Esophagus squamous epithelium (tissue), 4 donors: ENCODE results near the gene TAX1BP1.

Experiments used
- CTCF ChIP-seq, 6 experiments: fragments of 450-650 bp in 4 of 6; fragments of 200-600 bp in 2 of 6; sonication (generic) in 2 of 6; IDR thresholded peaks; one replicate each; pipeline ENCODE4 v1.5.1; 2016 to 2019; ENCODE audit warnings: antibody characterized with exemption in 6 of 6, mild to moderate bottlenecking in 4 of 6, moderate library complexity in 4 of 6
- POLR2A ChIP-seq, 4 donors: fragments of 450-650 bp; IDR thresholded peaks; one replicate each; pipeline ENCODE4 v1.6.1; 2017; ENCODE audit warnings: antibody characterized with exemption in 4 of 4, mild to moderate bottlenecking in 4 of 4, moderate library complexity in 3 of 4

GRCh38 chr7:27767374-27767773 lies 27.4 kb downstream of the TAX1BP1 start:
- TF ChIP-seq CTCF (IDR thresholded peaks at IDR 0.05) (no peak), POLR2A (IDR thresholded peaks at IDR 0.05) (no peak)
